Thyroid gland (tissue), 4 donors: ENCODE results near the gene PGM2.

Experiments
- CTCF ChIP-seq, 6 experiments: fragments of 200-600 bp in 3 of 6; fragments of 450-650 bp in 3 of 6; sonication (generic) in 3 of 6; IDR thresholded peaks; one replicate each; pipeline ENCODE4 v1.5.1; 2016 to 2019; ENCODE audit warnings: antibody characterized with exemption in 6 of 6, mild to moderate bottlenecking in 2 of 6, inconsistent platforms in 1 of 6, moderate library complexity in 1 of 6
- POLR2A ChIP-seq, 2 donors: fragments of 450-650 bp; IDR thresholded peaks; one replicate each; pipeline ENCODE4 v1.6.1; 2017; ENCODE audit warnings: antibody characterized with exemption in 2 of 2, mild to moderate bottlenecking in 2 of 2, moderate library complexity in 1 of 2

- TF ChIP-seq CTCF (IDR thresholded peaks at IDR 0.05) = no peak
- no peak for TF ChIP-seq POLR2A (IDR thresholded peaks at IDR 0.05)
Measured at GRCh38 chr4:37781131-37781455, 45.4 kb upstream of the PGM2 start.
